Neural cell (in vitro differentiated cells): ENCODE results near the gene GRIN3B. TPM values are rescaled to one million over a fixed set of nuclear protein-coding genes. Genes with fewer than 3 reads are reported as not detected.

Experiments used
- H2AFZ ChIP-seq: fragments of 200-600, 300-800 bp; sonication (generic), shearing (Covaris generic); 2 replicates; pipeline ENCODE4 v1.6.0; 2014; ENCODE audit warnings: low read depth, mild to moderate bottlenecking, antibody characterized with exemption, low read length, moderate library complexity
- H3F3A ChIP-seq: fragments of 200-600 bp; shearing (Covaris generic); 2 replicates; pipeline ENCODE4 v1.6.1; 2016; ENCODE audit warnings: mild to moderate bottlenecking, moderate library complexity, mixed read lengths, antibody characterized with exemption, low read length; ENCODE audit not compliant: insufficient read depth, poor library complexity, severe bottlenecking
- H3K27ac ChIP-seq: fragments of 200-600, 300-800 bp; sonication (generic), shearing (Covaris generic); 2 replicates; pipeline ENCODE4 v1.5.1; 2014; ENCODE audit warnings: mild to moderate bottlenecking, low read length, moderate library complexity
- H3K27me3 ChIP-seq: fragments of 300-800, 200-600 bp; sonication (generic), shearing (Covaris generic); 2 replicates; pipeline ENCODE4 v1.6.0; 2014; ENCODE audit warnings: mild to moderate bottlenecking, low read depth, low read length, moderate library complexity; ENCODE audit not compliant: insufficient read depth
- H3K36me3 ChIP-seq: fragments of 300-800, 200-600 bp; sonication (generic), shearing (Covaris generic); 2 replicates; pipeline ENCODE4 v1.5.1; 2014; ENCODE audit warnings: mild to moderate bottlenecking, antibody characterized with exemption, low read length, moderate library complexity; ENCODE audit not compliant: insufficient read depth
- H3K4me2 ChIP-seq: fragments of 300-800, 200-600 bp; sonication (generic), shearing (Covaris generic); 2 replicates; pipeline ENCODE4 v1.6.0; 2014; ENCODE audit warnings: mild to moderate bottlenecking, low read length
- H3K4me3 ChIP-seq: fragments of 300-800, 200-600 bp; sonication (generic), shearing (Covaris generic); 2 replicates; pipeline ENCODE4 v1.5.1; 2014; ENCODE audit warnings: mild to moderate bottlenecking, low read length, moderate library complexity
- H3K79me2 ChIP-seq: fragments of 200-600 bp; shearing (Covaris generic); replicated peaks from 2 replicates; pipeline ENCODE4 v1.6.0; 2014; ENCODE audit warnings: mild to moderate bottlenecking, low read length, moderate library complexity; ENCODE audit not compliant: insufficient read depth
- H3K9ac ChIP-seq: fragments of 300-800, 200-600 bp; sonication (generic), shearing (Covaris generic); 2 replicates; pipeline ENCODE4 v1.6.1; 2016; ENCODE audit warnings: mild to moderate bottlenecking, low read length, mixed read lengths
- H3K9me2 ChIP-seq: fragments of 200-600 bp; shearing (Covaris generic); 2 replicates; pipeline ENCODE4 v1.6.1; 2016; ENCODE audit warnings: mild to moderate bottlenecking, low read length, mixed read lengths; ENCODE audit not compliant: insufficient read depth
- H3K9me3 ChIP-seq: fragments of 200-600, 300-800 bp; sonication (generic), shearing (Covaris generic); 2 replicates; pipeline ENCODE4 v1.6.1; 2016; ENCODE audit warnings: mild to moderate bottlenecking, mixed run types, low read length, moderate library complexity, mixed read lengths
- H4K20me1 ChIP-seq: fragments of 200-600 bp; shearing (Covaris generic); 2 replicates; pipeline ENCODE4 v1.6.1; 2016; ENCODE audit warnings: mild to moderate bottlenecking, mixed run types; ENCODE audit not compliant: insufficient read depth
- EP300 ChIP-seq: fragments of 450-650 bp; conservative IDR thresholded peaks from 2 replicates; pipeline ENCODE4 v1.6.1; 2014; ENCODE audit warnings: antibody characterized with exemption, mild to moderate bottlenecking, moderate library complexity; ENCODE audit not compliant: poor library complexity, severe bottlenecking
- EZH2 ChIP-seq: fragments of 200-600, 300-800 bp; shearing (Covaris generic), sonication (generic); IDR thresholded peaks from 2 replicates; pipeline ENCODE4 v1.6.1; 2014; ENCODE audit warnings: antibody characterized with exemption, low read length, borderline replicate concordance, mild to moderate bottlenecking; ENCODE audit not compliant: insufficient read depth, poor library complexity, severe bottlenecking
- MXI1 ChIP-seq: fragments of 450-650 bp; conservative IDR thresholded peaks from 2 replicates; pipeline ENCODE4 v1.6.1; 2014; ENCODE audit warnings: antibody characterized with exemption, mild to moderate bottlenecking; ENCODE audit not compliant: poor library complexity, severe bottlenecking
- POLR2AphosphoS5 ChIP-seq: IDR thresholded peaks from 2 replicates; pipeline ENCODE4 v1.6.1; 2012
- RAD21 ChIP-seq: fragments of 450-650 bp; conservative IDR thresholded peaks from 2 replicates; pipeline ENCODE4 v1.6.1; 2014; ENCODE audit warnings: antibody characterized with exemption, mild to moderate bottlenecking, moderate library complexity
- REST ChIP-seq: IDR thresholded peaks from 2 replicates; pipeline ENCODE4 v1.6.1; 2012; ENCODE audit warnings: borderline replicate concordance
- SMC3 ChIP-seq: fragments of 450-650 bp; conservative IDR thresholded peaks from 2 replicates; pipeline ENCODE4 v1.6.1; 2014; ENCODE audit warnings: antibody characterized with exemption, mild to moderate bottlenecking, moderate library complexity; ENCODE audit not compliant: poor library complexity
- TAF1 ChIP-seq: IDR thresholded peaks from 2 replicates; pipeline ENCODE4 v1.6.1; 2012; ENCODE audit warnings: low read depth
- polyA plus RNA-seq: library from polyadenylated mRNA; depleted of rRNA; stranded (reverse); fragments of >200 nt; gene quantifications from 2 replicates; pipeline ENCODE4 v1.2.3, GENCODE V29; 2014
- TF ChIP-seq, protein P1 (sequence below): fragments of 450-650 bp; IDR thresholded peaks from 2 replicates; pipeline ENCODE4 v1.5.1; 2014; ENCODE audit warnings: antibody characterized with exemption, mild to moderate bottlenecking, moderate library complexity; ENCODE audit not compliant: poor library complexity, severe bottlenecking

Gene GRIN3B
- polyA plus RNA-seq, 1 donor from 2014 or later = 0.46 TPM

DNA sequence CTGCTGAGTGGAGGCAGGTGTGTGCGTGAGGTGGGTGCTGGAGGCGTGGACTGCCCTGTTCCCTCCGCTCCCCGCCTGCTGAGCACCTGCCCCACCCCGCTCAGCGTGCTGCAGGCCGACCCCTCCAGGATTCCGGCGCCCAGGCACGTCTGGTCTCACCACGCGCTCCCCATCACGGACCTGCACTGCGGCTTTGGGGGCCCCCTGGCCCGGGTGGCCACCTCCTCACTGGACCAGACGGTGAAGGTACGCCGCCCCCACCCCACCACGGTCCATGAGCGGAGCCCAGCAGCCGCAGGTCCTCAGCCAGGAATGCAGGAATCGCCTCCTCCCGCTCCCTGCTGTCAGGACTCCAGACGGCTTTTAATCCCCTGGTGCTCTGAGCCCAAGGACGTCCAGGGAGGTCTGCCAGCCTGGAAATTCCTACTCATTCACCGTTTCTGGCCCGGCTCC, 10.1 kb upstream of the GRIN3B start:
- Histone ChIP-seq H3K27ac (no peak overlapping the region), H2AFZ (no peak overlapping the region), H3F3A (no peaks in the 10 kb centered on the region), H3K36me3 (no peaks in the 10 kb centered on the region), H4K20me1 (no peaks in the 10 kb centered on the region), H3K4me2 (no peak overlapping the region), H3K9me3 (no peaks in the 10 kb centered on the region), H3K4me3 (no peak overlapping the region), H3K9ac (no peak overlapping the region), H3K27me3 (no peaks in the 10 kb centered on the region), H3K9me2 (no peaks in the 10 kb centered on the region), H3K79me2 (no peaks in the 10 kb centered on the region)
- TF ChIP-seq EP300 = no peak
- TF ChIP-seq, protein P1, sequence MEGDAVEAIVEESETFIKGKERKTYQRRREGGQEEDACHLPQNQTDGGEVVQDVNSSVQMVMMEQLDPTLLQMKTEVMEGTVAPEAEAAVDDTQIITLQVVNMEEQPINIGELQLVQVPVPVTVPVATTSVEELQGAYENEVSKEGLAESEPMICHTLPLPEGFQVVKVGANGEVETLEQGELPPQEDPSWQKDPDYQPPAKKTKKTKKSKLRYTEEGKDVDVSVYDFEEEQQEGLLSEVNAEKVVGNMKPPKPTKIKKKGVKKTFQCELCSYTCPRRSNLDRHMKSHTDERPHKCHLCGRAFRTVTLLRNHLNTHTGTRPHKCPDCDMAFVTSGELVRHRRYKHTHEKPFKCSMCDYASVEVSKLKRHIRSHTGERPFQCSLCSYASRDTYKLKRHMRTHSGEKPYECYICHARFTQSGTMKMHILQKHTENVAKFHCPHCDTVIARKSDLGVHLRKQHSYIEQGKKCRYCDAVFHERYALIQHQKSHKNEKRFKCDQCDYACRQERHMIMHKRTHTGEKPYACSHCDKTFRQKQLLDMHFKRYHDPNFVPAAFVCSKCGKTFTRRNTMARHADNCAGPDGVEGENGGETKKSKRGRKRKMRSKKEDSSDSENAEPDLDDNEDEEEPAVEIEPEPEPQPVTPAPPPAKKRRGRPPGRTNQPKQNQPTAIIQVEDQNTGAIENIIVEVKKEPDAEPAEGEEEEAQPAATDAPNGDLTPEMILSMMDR = no peak

- H2AFZ ChIP-seq = no peak overlapping the region
- no peak overlapping the region for H3K4me3 ChIP-seq
- no peak overlapping the region for H3K27ac ChIP-seq
- H3K9ac ChIP-seq = no peak overlapping the region
- no peaks in the 10 kb centered on the region for H3F3A ChIP-seq
- H3K4me2 ChIP-seq = no peak overlapping the region
- H3K9me3 ChIP-seq = no peaks in the 10 kb centered on the region
- no peaks in the 10 kb centered on the region for H3K79me2 ChIP-seq
- TF ChIP-seq REST (no peak), POLR2AphosphoS5 (no peak), MXI1 (no peak), TAF1 (no peak), RAD21 (no peak), EZH2 (no peak), SMC3 (no peak), EP300 (no peak)
- TF ChIP-seq, protein P1 = no peak
- no peaks in the 10 kb centered on the region for H3K27me3 ChIP-seq
- no peaks in the 10 kb centered on the region for H3K36me3 ChIP-seq
- no peaks in the 10 kb centered on the region for H3K9me2 ChIP-seq
- H4K20me1 ChIP-seq = no peaks in the 10 kb centered on the region
Observed at GRCh38 chr19:990746-991145, 9.5 kb upstream of the GRIN3B start.
